Mesendoderm (in vitro differentiated cells): ENCODE measurements around the gene OTUD3.
A peak's percentile ranks its signal among the peaks of the same experiment; 100 is the strongest.

Source experiments
- DNase-seq: peaks from one replicate; pipeline ENCODE4 v3.0.0; 2013
- H2AK5ac ChIP-seq: 2 replicates; pipeline ENCODE4 v1.6.1; 2013; ENCODE audit warnings: low read length, inconsistent platforms
- H2BK120ac ChIP-seq: 2 replicates; pipeline ENCODE4 v1.6.1; 2013; ENCODE audit warnings: low read depth, mild to moderate bottlenecking, low read length, moderate library complexity, mixed read lengths
- H2BK15ac ChIP-seq: replicated peaks from 2 replicates; pipeline ENCODE4 v1.6.1; 2013; ENCODE audit warnings: low read depth, mild to moderate bottlenecking, moderate library complexity
- H2BK5ac ChIP-seq: 2 replicates; pipeline ENCODE4 v1.6.1; 2013; ENCODE audit warnings: low read length, inconsistent platforms
- H3K18ac ChIP-seq: 2 replicates; pipeline ENCODE4 v1.6.1; 2013; ENCODE audit warnings: mild to moderate bottlenecking, low read length, mixed read lengths
- H3K23ac ChIP-seq: one replicate; pipeline ENCODE4 v1.6.1; 2013; ENCODE audit warnings: low read length
- H3K27ac ChIP-seq: 2 replicates; pipeline ENCODE4 v1.5.1; 2013; ENCODE audit warnings: low read depth, mild to moderate bottlenecking, inconsistent platforms, low read length, moderate library complexity
- H3K27me3 ChIP-seq: 2 replicates; pipeline ENCODE4 v1.6.1; 2013; ENCODE audit warnings: low read length, control low read depth, mild to moderate bottlenecking, inconsistent platforms; ENCODE audit not compliant: insufficient read depth, poor library complexity
- H3K36me3 ChIP-seq: 2 replicates; pipeline ENCODE4 v1.6.1; 2013; ENCODE audit warnings: low read length, inconsistent platforms; ENCODE audit not compliant: control insufficient read depth, insufficient read depth
- H3K4ac ChIP-seq: one replicate; pipeline ENCODE4 v1.6.1; 2013; ENCODE audit warnings: low read depth, mild to moderate bottlenecking, low read length, moderate library complexity
- H3K4me1 ChIP-seq: 2 replicates; pipeline ENCODE4 v1.6.1; 2013; ENCODE audit warnings: low read depth, low read length, inconsistent platforms; ENCODE audit not compliant: control insufficient read depth
- H3K4me2 ChIP-seq: 2 replicates; pipeline ENCODE4 v1.6.1; 2013; ENCODE audit warnings: low read length
- H3K4me3 ChIP-seq: 2 replicates; pipeline ENCODE4 v1.5.1; 2013; ENCODE audit warnings: mild to moderate bottlenecking, low read length
- H3K56ac ChIP-seq: one replicate; pipeline ENCODE4 v1.6.1; 2013; ENCODE audit warnings: low read length
- H3K79me1 ChIP-seq: 2 replicates; pipeline ENCODE4 v1.6.1; 2013; ENCODE audit warnings: low read length, inconsistent platforms
- H3K79me2 ChIP-seq: 2 replicates; pipeline ENCODE4 v1.6.1; 2013; ENCODE audit warnings: mild to moderate bottlenecking, low read length; ENCODE audit not compliant: control insufficient read depth, insufficient read depth
- H3K9ac ChIP-seq: 2 replicates; pipeline ENCODE4 v1.6.1; 2013; ENCODE audit warnings: low read length, inconsistent platforms
- H4K5ac ChIP-seq: one replicate; pipeline ENCODE4 v1.6.1; 2013; ENCODE audit warnings: low read length
- H4K8ac ChIP-seq: one replicate; pipeline ENCODE4 v1.6.1; 2013; ENCODE audit warnings: low read depth, mild to moderate bottlenecking, control low read depth, low read length, moderate library complexity
- WGBS: extraction: QIAGEN DNeasy Blood & Tissue Kit; methylation state at CpG from one replicate; pipeline ENCODE4 v1.1.7; 2013; ENCODE audit warnings: low lambda C conversion rate, missing lambda C conversion rate; ENCODE audit not compliant: insufficient coverage; ENCODE audit errors: extremely low coverage; 5-methylcytosine and 5-hydroxymethylcytosine counted together

The OTUD3 gene

GRCh38 chr1:19946331-19946751, 64.1 kb downstream of the OTUD3 start:
- H3K4me1 ChIP-seq = no peaks in the 10 kb centered on the region

GRCh38 chr1:19946971-19947370, 64.8 kb downstream of the OTUD3 start:
- no peaks in the 10 kb centered on the region for H3K79me1 ChIP-seq
- H3K4ac ChIP-seq = no peak overlapping the region
- no peaks in the 10 kb centered on the region for H3K79me2 ChIP-seq
- H4K5ac ChIP-seq = no peak overlapping the region
- H2BK5ac ChIP-seq = no peak overlapping the region
- no peaks in the 10 kb centered on the region for H3K4me1 ChIP-seq
- no peak overlapping the region for H4K8ac ChIP-seq
- no peak overlapping the region for H3K27ac ChIP-seq
- H2AK5ac ChIP-seq = no peak overlapping the region
- no peak overlapping the region for H3K4me2 ChIP-seq
- no peak overlapping the region for H3K18ac ChIP-seq
- no peaks in the 10 kb centered on the region for H3K27me3 ChIP-seq
- WGBS = no CpG with 5 or more reads among the region's 3 CpGs
- H3K56ac ChIP-seq = no peak overlapping the region
- no peak overlapping the region for H2BK120ac ChIP-seq
- H3K9ac ChIP-seq = no peak overlapping the region
- no peak for DNase-seq
- H3K23ac ChIP-seq = no peak overlapping the region
- no peak overlapping the region for H3K4me3 ChIP-seq
- H3K36me3 ChIP-seq = no peaks in the 10 kb centered on the region
- H2BK15ac ChIP-seq = no peak overlapping the region

More at GRCh38 chr1:19946331-19946751, 64.1 kb downstream of the OTUD3 start:
- H4K5ac ChIP-seq = no peak overlapping the region
- H2BK15ac ChIP-seq = no peak overlapping the region
- no peaks in the 10 kb centered on the region for H3K79me1 ChIP-seq
- H3K4ac ChIP-seq = no peak overlapping the region
- H3K4me3 ChIP-seq = no peak overlapping the region
- H3K36me3 ChIP-seq = no peaks in the 10 kb centered on the region
- no peaks in the 10 kb centered on the region for H3K27me3 ChIP-seq
- H4K8ac ChIP-seq = no peak overlapping the region
- no peak overlapping the region for H2BK5ac ChIP-seq
- H2BK120ac ChIP-seq = no peak overlapping the region
- H3K23ac ChIP-seq = no peak overlapping the region
- H3K27ac ChIP-seq = no peak overlapping the region
- no CpG with 5 or more reads among the region's 6 CpGs for WGBS
- no peak overlapping the region for H3K4me2 ChIP-seq
- DNase-seq = peak; percentile 65
- H3K56ac ChIP-seq = no peak overlapping the region
- no peak overlapping the region for H3K18ac ChIP-seq
- H3K9ac ChIP-seq = no peak overlapping the region
- no peaks in the 10 kb centered on the region for H3K79me2 ChIP-seq
- no peak overlapping the region for H2AK5ac ChIP-seq

- no CpG with 5 or more reads among the region's 2 CpGs for WGBS
- peak overlapping the region; percentile 45 for H3K23ac ChIP-seq
Observed at GRCh38 chr1:19949016-19949415, 66.8 kb downstream of the OTUD3 start.

GRCh38 chr1:19954059-19954458, 71.9 kb downstream of the OTUD3 start:
- H3K27me3 ChIP-seq = no peaks in the 10 kb centered on the region
- H3K18ac ChIP-seq = no peak overlapping the region
- no peak overlapping the region for H3K23ac ChIP-seq
- H3K79me1 ChIP-seq = no peaks in the 10 kb centered on the region
- no peak overlapping the region for H2AK5ac ChIP-seq
- no peak for DNase-seq
- no peak overlapping the region for H4K5ac ChIP-seq
- H2BK120ac ChIP-seq = no peak overlapping the region
- no peak overlapping the region for H2BK15ac ChIP-seq
- no peaks in the 10 kb centered on the region for H3K36me3 ChIP-seq
- H3K56ac ChIP-seq = no peak overlapping the region
- no peak overlapping the region for H2BK5ac ChIP-seq
- no peaks in the 10 kb centered on the region for H3K4me1 ChIP-seq
- no peaks in the 10 kb centered on the region for H3K79me2 ChIP-seq
- no CpG with 5 or more reads among the region's 2 CpGs for WGBS
- H3K4me2 ChIP-seq = no peak overlapping the region
- no peak overlapping the region for H4K8ac ChIP-seq
- H3K27ac ChIP-seq = no peak overlapping the region
- no peak overlapping the region for H3K4me3 ChIP-seq
- no peak overlapping the region for H3K9ac ChIP-seq
- no peak overlapping the region for H3K4ac ChIP-seq

More at GRCh38 chr1:19949016-19949415, 66.8 kb downstream of the OTUD3 start:
- Histone ChIP-seq H4K5ac (no peak overlapping the region), H3K27ac (no peak overlapping the region), H3K27me3 (no peaks in the 10 kb centered on the region), H3K18ac (no peak overlapping the region), H3K4me1 (no peaks in the 10 kb centered on the region), H2BK120ac (no peak overlapping the region), H3K56ac (no peak overlapping the region), H3K4me3 (no peak overlapping the region), H2AK5ac (no peak overlapping the region), H3K4me2 (no peak overlapping the region), H2BK5ac (no peak overlapping the region), H2BK15ac (no peak overlapping the region), H4K8ac (no peak overlapping the region), H3K9ac (no peak overlapping the region), H3K79me1 (no peaks in the 10 kb centered on the region), H3K36me3 (no peaks in the 10 kb centered on the region), H3K79me2 (no peaks in the 10 kb centered on the region), H3K4ac (no peak overlapping the region)
- peak; percentile 72 for DNase-seq

- H3K36me3 ChIP-seq = no peaks in the 10 kb centered on the region
- no peak overlapping the region for H3K4me3 ChIP-seq
- H3K4me1 ChIP-seq = no peaks in the 10 kb centered on the region
- H3K56ac ChIP-seq = no peak overlapping the region
- H3K23ac ChIP-seq = no peak overlapping the region
- no peak overlapping the region for H2BK120ac ChIP-seq
- H2BK15ac ChIP-seq = no peak overlapping the region
- no peaks in the 10 kb centered on the region for H3K27me3 ChIP-seq
- no CpG with 5 or more reads among the region's 11 CpGs for whole genome bisulfite sequencing
- no peak overlapping the region for H2AK5ac ChIP-seq
- no peaks in the 10 kb centered on the region for H3K79me2 ChIP-seq
- no peak overlapping the region for H4K5ac ChIP-seq
- no peak overlapping the region for H3K4me2 ChIP-seq
- no peak overlapping the region for H4K8ac ChIP-seq
- H3K4ac ChIP-seq = no peak overlapping the region
- H3K79me1 ChIP-seq = no peaks in the 10 kb centered on the region
- DNase-seq = no peak
- no peak overlapping the region for H2BK5ac ChIP-seq
- no peak overlapping the region for H3K9ac ChIP-seq
- no peak overlapping the region for H3K27ac ChIP-seq
- H3K18ac ChIP-seq = no peak overlapping the region
Observed at GRCh38 chr1:19955534-19956170, 73.5 kb downstream of the OTUD3 start.

- H2BK5ac ChIP-seq = no peak overlapping the region
- no peaks in the 10 kb centered on the region for H3K27me3 ChIP-seq
- H3K27ac ChIP-seq = no peak overlapping the region
- no peak overlapping the region for H2BK120ac ChIP-seq
- WGBS = no CpG with 5 or more reads among the region's 4 CpGs
- no peaks in the 10 kb centered on the region for H3K36me3 ChIP-seq
- H2BK15ac ChIP-seq = no peak overlapping the region
- H2AK5ac ChIP-seq = no peak overlapping the region
- no peak overlapping the region for H3K56ac ChIP-seq
- peak; percentile 76 for DNase-seq
- no peak overlapping the region for H3K18ac ChIP-seq
- H3K4me1 ChIP-seq = no peaks in the 10 kb centered on the region
- no peak overlapping the region for H3K4ac ChIP-seq
- no peak overlapping the region for H3K9ac ChIP-seq
- H3K4me2 ChIP-seq = no peak overlapping the region
- H3K79me1 ChIP-seq = no peaks in the 10 kb centered on the region
- H3K4me3 ChIP-seq = no peak overlapping the region
- H4K8ac ChIP-seq = no peak overlapping the region
- no peak overlapping the region for H4K5ac ChIP-seq
- H3K79me2 ChIP-seq = no peaks in the 10 kb centered on the region
- H3K23ac ChIP-seq = no peak overlapping the region
Observed at GRCh38 chr1:19957779-19958178, 75.6 kb downstream of the OTUD3 start.
